ENCODE results near the gene MIF.
A peak's percentile ranks its signal among the peaks of the same experiment; 100 is the strongest.

The MIF gene

GRCh38 chr22:23893945-23894709 is at the start of gene MIF:
TSS of gene MIF (plus strand) at chr22:23894383. CDS start at chr22:23894475, 92 bp downstream.
- H3K4me3 ChIP-seq (ENCODE audit: low read depth in 1 of 2, low read length in 2 of 2): peak within 1 kb of the TSS; percentile 77 to 81
- H3K27me3 ChIP-seq (ENCODE audit: control insufficient read depth in 1 of 2, insufficient read depth in 2 of 2, low read length in 2 of 2): no peaks in the 10 kb centered on the region
- H3K36me3 ChIP-seq (ENCODE audit: insufficient read depth, low read length): peaks cover 7% of the 10 kb centered on the region
- H3K4me1 ChIP-seq (ENCODE audit: insufficient read depth, low read length): peaks cover 21% of the 10 kb centered on the region
- H3K9me3 ChIP-seq (ENCODE audit: low read length): no peaks in the 10 kb centered on the region
- peak within 1 kb of the TSS; percentile 90 for H3K27ac ChIP-seq (ENCODE audit: low read depth, low read length)
- peak within 1 kb of the TSS; percentile 63 for H3K9ac ChIP-seq (ENCODE audit: low read length)

- H3K9me3 ChIP-seq (ENCODE audit: low read length): no peaks in the 10 kb centered on the region
- no peaks in the 10 kb centered on the region for H3K36me3 ChIP-seq (ENCODE audit: insufficient read depth, low read length)
- H3K4me1 ChIP-seq (ENCODE audit: insufficient read depth, low read length): peaks cover 2% of the 10 kb centered on the region
- no peak overlapping the region for H3K4me3 ChIP-seq (ENCODE audit: low read depth in 1 of 2, low read length in 2 of 2)
- H3K27ac ChIP-seq (ENCODE audit: low read depth, low read length): no peak overlapping the region
- H3K27me3 ChIP-seq (ENCODE audit: control insufficient read depth in 1 of 2, insufficient read depth in 2 of 2, low read length in 2 of 2): peaks cover 0 to 5% of the 10 kb centered on the region in 2 donors
- no peak overlapping the region for H3K9ac ChIP-seq (ENCODE audit: low read length)
These were observed 49.4 kb upstream of the MIF start for GRCh38 chr22:23844739-23845202.

GRCh38 chr22:23845265-23846080 is 48.7 kb upstream of the MIF start:
- no peaks in the 10 kb centered on the region for H3K4me1 ChIP-seq (ENCODE audit: insufficient read depth, low read length)
- no peak overlapping the region for H3K9ac ChIP-seq (ENCODE audit: low read length)
- H3K27ac ChIP-seq (ENCODE audit: low read depth, low read length): no peak overlapping the region

GRCh38 chr22:23846081-23846469 is 48.1 kb upstream of the MIF start:
- Histone ChIP-seq H3K27ac (ENCODE audit: low read depth, low read length) (no peak overlapping the region), H3K36me3 (ENCODE audit: insufficient read depth, low read length) (no peaks in the 10 kb centered on the region)

More at GRCh38 chr22:23845265-23846080, 48.7 kb upstream of the MIF start:
- Histone ChIP-seq H3K4me3 (ENCODE audit: low read depth in 1 of 2, low read length in 2 of 2) (no peak overlapping the region), H3K9me3 (ENCODE audit: low read length) (no peaks in the 10 kb centered on the region), H3K36me3 (ENCODE audit: insufficient read depth, low read length) (no peaks in the 10 kb centered on the region), H3K27me3 (ENCODE audit: control insufficient read depth in 1 of 2, insufficient read depth in 2 of 2, low read length in 2 of 2) (peaks cover 0 to 5% of the 10 kb centered on the region in 2 donors)

GRCh38 chr22:23847310-23847920 is 46.8 kb upstream of the MIF start:
- Histone ChIP-seq H3K27me3 (ENCODE audit: control insufficient read depth in 1 of 2, insufficient read depth in 2 of 2, low read length in 2 of 2) (peaks cover 0 to 5% of the 10 kb centered on the region in 2 donors), H3K27ac (ENCODE audit: low read depth, low read length) (no peak overlapping the region), H3K9me3 (ENCODE audit: low read length) (no peaks in the 10 kb centered on the region), H3K4me3 (ENCODE audit: low read depth in 1 of 2, low read length in 2 of 2) (no peak overlapping the region), H3K4me1 (ENCODE audit: insufficient read depth, low read length) (no peaks in the 10 kb centered on the region), H3K36me3 (ENCODE audit: insufficient read depth, low read length) (no peaks in the 10 kb centered on the region), H3K9ac (ENCODE audit: low read length) (no peak overlapping the region)

More at GRCh38 chr22:23846081-23846469, 48.1 kb upstream of the MIF start:
- Histone ChIP-seq H3K4me3 (ENCODE audit: low read depth in 1 of 2, low read length in 2 of 2) (no peak overlapping the region), H3K4me1 (ENCODE audit: insufficient read depth, low read length) (no peaks in the 10 kb centered on the region), H3K9me3 (ENCODE audit: low read length) (no peaks in the 10 kb centered on the region), H3K27me3 (ENCODE audit: control insufficient read depth in 1 of 2, insufficient read depth in 2 of 2, low read length in 2 of 2) (peaks cover 0 to 5% of the 10 kb centered on the region in 2 donors), H3K9ac (ENCODE audit: low read length) (no peak overlapping the region)

GRCh38 chr22:23847991-23848864 is 46.0 kb upstream of the MIF start:
- Histone ChIP-seq H3K9ac (ENCODE audit: low read length) (no peak overlapping the region), H3K36me3 (ENCODE audit: insufficient read depth, low read length) (no peaks in the 10 kb centered on the region), H3K27me3 (ENCODE audit: control insufficient read depth in 1 of 2, insufficient read depth in 2 of 2, low read length in 2 of 2) (peaks cover 0 to 5% of the 10 kb centered on the region in 2 donors), H3K4me1 (ENCODE audit: insufficient read depth, low read length) (no peaks in the 10 kb centered on the region), H3K9me3 (ENCODE audit: low read length) (no peaks in the 10 kb centered on the region), H3K4me3 (ENCODE audit: low read depth in 1 of 2, low read length in 2 of 2) (no peak overlapping the region), H3K27ac (ENCODE audit: low read depth, low read length) (no peak overlapping the region)

GRCh38 chr22:23849009-23850006 is 44.9 kb upstream of the MIF start:
- Histone ChIP-seq H3K4me1 (ENCODE audit: insufficient read depth, low read length) (no peaks in the 10 kb centered on the region), H3K9ac (ENCODE audit: low read length) (no peak overlapping the region)

GRCh38 chr22:23850136-23850611 is 44.0 kb upstream of the MIF start:
- H3K9ac ChIP-seq (ENCODE audit: low read length): no peak overlapping the region
- H3K4me1 ChIP-seq (ENCODE audit: insufficient read depth, low read length): no peaks in the 10 kb centered on the region
- no peak overlapping the region for H3K4me3 ChIP-seq (ENCODE audit: low read depth in 1 of 2, low read length in 2 of 2)
- no peak overlapping the region for H3K27ac ChIP-seq (ENCODE audit: low read depth, low read length)
- H3K36me3 ChIP-seq (ENCODE audit: insufficient read depth, low read length): no peaks in the 10 kb centered on the region
- H3K9me3 ChIP-seq (ENCODE audit: low read length): no peaks in the 10 kb centered on the region
- peaks cover 0 to 5% of the 10 kb centered on the region in 2 donors for H3K27me3 ChIP-seq (ENCODE audit: control insufficient read depth in 1 of 2, insufficient read depth in 2 of 2, low read length in 2 of 2)

More at GRCh38 chr22:23849009-23850006, 44.9 kb upstream of the MIF start:
- Histone ChIP-seq H3K27ac (ENCODE audit: low read depth, low read length) (no peak overlapping the region), H3K36me3 (ENCODE audit: insufficient read depth, low read length) (no peaks in the 10 kb centered on the region), H3K27me3 (ENCODE audit: control insufficient read depth in 1 of 2, insufficient read depth in 2 of 2, low read length in 2 of 2) (peaks cover 0 to 5% of the 10 kb centered on the region in 2 donors), H3K4me3 (ENCODE audit: low read depth in 1 of 2, low read length in 2 of 2) (peak overlapping the region in 1 of 2 donors; percentile 11), H3K9me3 (ENCODE audit: low read length) (no peaks in the 10 kb centered on the region)

- H3K9ac ChIP-seq (ENCODE audit: low read length): peak overlapping the region; percentile 61
- peaks cover 15% of the 10 kb centered on the region for H3K4me1 ChIP-seq (ENCODE audit: insufficient read depth, low read length)
- H3K27ac ChIP-seq (ENCODE audit: low read depth, low read length): peak overlapping the region; percentile 96
These were observed 37.2 kb upstream of the MIF start for GRCh38 chr22:23856721-23857605.

More at GRCh38 chr22:23856721-23857605, 37.2 kb upstream of the MIF start:
- Histone ChIP-seq H3K4me3 (ENCODE audit: low read depth in 1 of 2, low read length in 2 of 2) (peak overlapping the region; percentile 51 to 94), H3K9me3 (ENCODE audit: low read length) (no peaks in the 10 kb centered on the region), H3K36me3 (ENCODE audit: insufficient read depth, low read length) (no peaks in the 10 kb centered on the region), H3K27me3 (ENCODE audit: control insufficient read depth in 1 of 2, insufficient read depth in 2 of 2, low read length in 2 of 2) (no peaks in the 10 kb centered on the region)

Data from muscle layer of colon (tissue), 2 donors.